Measurements from ENCODE around the gene ZNHIT1.
"Not testable (repeated sequence)": the region's sequence is repeated elsewhere in the genome, so short reads cannot be mapped to it uniquely, and the experiment has no call there.

DNA sequence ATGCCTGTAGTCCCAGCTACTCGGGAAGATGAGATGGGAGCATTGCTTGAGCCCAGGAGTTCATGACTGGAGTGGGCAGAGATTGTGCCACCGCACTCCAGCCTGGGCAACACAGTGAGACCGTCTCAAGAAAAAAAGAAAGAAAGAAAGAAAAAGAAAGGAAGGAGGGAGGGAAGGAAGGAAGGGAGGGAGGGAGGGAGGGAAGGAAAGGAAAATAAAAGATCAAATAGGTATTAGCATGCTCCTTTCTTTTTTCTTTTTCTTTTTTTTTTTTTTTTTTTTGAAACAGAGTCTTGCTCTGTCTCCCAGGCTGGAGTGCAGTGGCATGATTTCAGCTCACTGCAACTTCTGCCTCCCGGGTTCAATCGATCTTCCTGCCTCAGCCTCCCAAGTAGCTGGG is 35.2 kb downstream of the ZNHIT1 start:
- not testable (repeated sequence) for TF ChIP-seq RARB (CRISPR knock-in tag; IDR thresholded peaks at IDR 0.05); TOX (CRISPR knock-in tag; IDR thresholded peaks at IDR 0.05; ENCODE audit: borderline replicate concordance)
- TF ChIP-seq, protein P1, sequence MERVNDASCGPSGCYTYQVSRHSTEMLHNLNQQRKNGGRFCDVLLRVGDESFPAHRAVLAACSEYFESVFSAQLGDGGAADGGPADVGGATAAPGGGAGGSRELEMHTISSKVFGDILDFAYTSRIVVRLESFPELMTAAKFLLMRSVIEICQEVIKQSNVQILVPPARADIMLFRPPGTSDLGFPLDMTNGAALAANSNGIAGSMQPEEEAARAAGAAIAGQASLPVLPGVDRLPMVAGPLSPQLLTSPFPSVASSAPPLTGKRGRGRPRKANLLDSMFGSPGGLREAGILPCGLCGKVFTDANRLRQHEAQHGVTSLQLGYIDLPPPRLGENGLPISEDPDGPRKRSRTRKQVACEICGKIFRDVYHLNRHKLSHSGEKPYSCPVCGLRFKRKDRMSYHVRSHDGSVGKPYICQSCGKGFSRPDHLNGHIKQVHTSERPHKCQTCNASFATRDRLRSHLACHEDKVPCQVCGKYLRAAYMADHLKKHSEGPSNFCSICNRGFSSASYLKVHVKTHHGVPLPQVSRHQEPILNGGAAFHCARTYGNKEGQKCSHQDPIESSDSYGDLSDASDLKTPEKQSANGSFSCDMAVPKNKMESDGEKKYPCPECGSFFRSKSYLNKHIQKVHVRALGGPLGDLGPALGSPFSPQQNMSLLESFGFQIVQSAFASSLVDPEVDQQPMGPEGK (CRISPR knock-in tag; IDR thresholded peaks at IDR 0.05; ENCODE audit: borderline replicate concordance), result not testable (repeated sequence)
